A673 (cell line): Measurements from ENCODE around the gene UTP15.

Source experiments
- EZH2 ChIP-seq: fragments of 200-600 bp; sonication (generic); IDR thresholded peaks from 2 replicates; pipeline ENCODE4 v1.6.1; 2017; ENCODE audit warnings: borderline replicate concordance, low read depth, mild to moderate bottlenecking, mixed read lengths, antibody characterized with exemption, low read length; ENCODE audit not compliant: poor library complexity, severe bottlenecking
- TF ChIP-seq, protein P1 (sequence below): fragments of 300-800, 200-600 bp; sonication (generic); conservative IDR thresholded peaks from 2 replicates; pipeline ENCODE4 v1.5.1; 2017; ENCODE audit warnings: low read depth, mild to moderate bottlenecking, antibody characterized with exemption, low read length, moderate library complexity, mixed read lengths

DNA sequence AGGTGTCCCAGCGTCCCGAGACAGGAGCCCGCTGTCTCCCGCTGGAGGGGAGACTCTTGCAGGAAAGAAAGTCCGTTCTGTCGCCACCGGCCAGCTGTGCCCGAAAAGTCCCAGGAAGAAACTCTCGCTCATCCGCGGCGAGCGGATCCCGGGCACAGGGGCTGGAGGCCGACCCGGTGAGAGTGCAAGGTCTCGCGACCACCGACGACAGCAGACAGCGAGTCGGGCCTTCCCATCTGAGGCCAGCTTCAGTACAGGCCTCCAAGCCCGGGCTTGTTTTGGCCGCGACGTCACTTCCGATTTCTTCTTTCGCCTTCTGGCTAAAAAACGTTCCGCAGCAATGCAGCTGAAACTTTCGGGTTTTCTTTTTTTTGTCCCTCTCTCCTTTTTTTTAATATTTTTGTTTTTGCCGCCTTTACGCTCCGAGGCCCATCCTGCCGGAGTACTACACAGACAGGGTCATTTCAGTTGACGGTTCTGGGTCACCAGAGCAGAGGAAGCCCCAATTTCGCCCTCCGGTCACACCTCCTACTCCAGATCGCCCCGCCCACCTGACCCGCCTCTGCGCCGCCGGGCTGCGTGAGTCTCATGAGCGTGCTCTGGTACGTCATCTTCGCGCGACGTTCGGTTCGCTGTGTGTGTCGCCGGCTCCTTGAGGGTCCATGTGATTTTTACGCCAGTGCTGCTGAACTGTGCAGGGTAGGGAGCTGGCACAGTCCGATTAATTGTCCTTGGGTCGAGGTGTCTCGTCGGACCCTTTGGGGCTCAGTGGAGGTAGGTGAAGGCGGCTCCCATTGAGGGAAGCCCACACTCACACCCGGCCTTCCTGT lies at the start of gene UTP15, which contains the start of gene ANKRA2:
- TF ChIP-seq, protein P1, sequence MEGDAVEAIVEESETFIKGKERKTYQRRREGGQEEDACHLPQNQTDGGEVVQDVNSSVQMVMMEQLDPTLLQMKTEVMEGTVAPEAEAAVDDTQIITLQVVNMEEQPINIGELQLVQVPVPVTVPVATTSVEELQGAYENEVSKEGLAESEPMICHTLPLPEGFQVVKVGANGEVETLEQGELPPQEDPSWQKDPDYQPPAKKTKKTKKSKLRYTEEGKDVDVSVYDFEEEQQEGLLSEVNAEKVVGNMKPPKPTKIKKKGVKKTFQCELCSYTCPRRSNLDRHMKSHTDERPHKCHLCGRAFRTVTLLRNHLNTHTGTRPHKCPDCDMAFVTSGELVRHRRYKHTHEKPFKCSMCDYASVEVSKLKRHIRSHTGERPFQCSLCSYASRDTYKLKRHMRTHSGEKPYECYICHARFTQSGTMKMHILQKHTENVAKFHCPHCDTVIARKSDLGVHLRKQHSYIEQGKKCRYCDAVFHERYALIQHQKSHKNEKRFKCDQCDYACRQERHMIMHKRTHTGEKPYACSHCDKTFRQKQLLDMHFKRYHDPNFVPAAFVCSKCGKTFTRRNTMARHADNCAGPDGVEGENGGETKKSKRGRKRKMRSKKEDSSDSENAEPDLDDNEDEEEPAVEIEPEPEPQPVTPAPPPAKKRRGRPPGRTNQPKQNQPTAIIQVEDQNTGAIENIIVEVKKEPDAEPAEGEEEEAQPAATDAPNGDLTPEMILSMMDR = no peak
- no peak for TF ChIP-seq EZH2
